ENCODE measurements around the gene LDAF1. TPM values are rescaled to one million over a fixed set of nuclear protein-coding genes. Genes with fewer than 3 reads are reported as not detected.

The LDAF1 gene
- total and polyA plus RNA-seq, 2 of the 8 experiments (the other 6 are each of a cell fraction or from before 2014, with no cell fraction given), result 32.4 to 34.2 TPM

DNA sequence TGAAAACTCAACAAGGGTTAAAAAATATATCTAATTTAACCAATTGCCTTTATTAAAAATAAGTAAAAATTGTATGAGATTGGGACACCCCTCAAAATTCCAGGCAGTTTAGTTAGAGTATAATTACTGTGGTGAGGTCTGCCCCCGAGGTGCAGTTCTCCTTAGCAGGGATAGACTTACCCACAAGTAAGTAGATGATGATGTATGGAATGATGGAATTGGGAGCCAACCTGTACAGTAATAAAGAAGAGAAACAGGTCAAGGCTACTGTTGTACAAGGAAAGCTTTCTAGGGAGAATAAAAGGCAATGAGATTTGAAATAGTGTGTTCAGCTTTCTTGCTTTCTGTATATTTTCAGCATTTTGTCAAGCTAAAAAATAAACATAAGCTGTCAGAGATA is 1.8 kb downstream of the LDAF1 start (continued):
- TF ChIP-seq CHD7 (IDR thresholded peaks at IDR 0.05; ENCODE audit: insufficient replicate concordance, low read length) (no peak), RFX5 (IDR thresholded peaks at IDR 0.05; ENCODE audit: borderline replicate concordance, low read depth, low read length) (no peak), POLR2A (IDR thresholded peaks at IDR 0.05; ENCODE audit: control extremely low read depth in 1 of 2, low read depth in 2 of 2, low read length in 2 of 2) (no peak), RNF2 (IDR thresholded peaks at IDR 0.05; ENCODE audit: borderline replicate concordance, low read depth, low read length, missing control alignments, poor library complexity, severe bottlenecking) (no peak), FOSL1 (IDR thresholded peaks at IDR 0.05; ENCODE audit: insufficient read depth, low read depth, low read length) (no peak)

Measured in H1 (cell line).